Mucosa of rectum (tissue), 2 donors: ENCODE measurements around the gene DDX6.

ENCODE experiments used
- H3K27ac ChIP-seq, 2 donors: one replicate each; pipeline ENCODE4 v1.7.0; 2013; ENCODE audit warnings: inconsistent platforms in 2 of 2, low read depth in 2 of 2, low read length in 2 of 2
- H3K27me3 ChIP-seq, 2 donors: one replicate each; pipeline ENCODE4 v1.7.0; 2013; ENCODE audit warnings: low read length in 2 of 2; ENCODE audit not compliant: control insufficient read depth in 2 of 2, insufficient read depth in 2 of 2
- H3K36me3 ChIP-seq, 2 donors: one replicate each; pipeline ENCODE4 v1.7.0; 2013; ENCODE audit warnings: low read length in 2 of 2; ENCODE audit not compliant: control insufficient read depth in 2 of 2, insufficient read depth in 2 of 2
- H3K4me1 ChIP-seq, 2 donors: one replicate each; pipeline ENCODE4 v1.7.0; 2013; ENCODE audit warnings: low read length in 2 of 2, mild to moderate bottlenecking in 1 of 2; ENCODE audit not compliant: control insufficient read depth in 2 of 2, insufficient read depth in 2 of 2
- H3K4me3 ChIP-seq, 2 donors: one replicate each; pipeline ENCODE4 v1.7.0; 2013; ENCODE audit warnings: low read length in 2 of 2
- H3K9ac ChIP-seq, 2 donors: one replicate each; pipeline ENCODE4 v1.7.0; 2013; ENCODE audit warnings: low read length in 2 of 2, low read depth in 1 of 2, mild to moderate bottlenecking in 1 of 2
- H3K9me3 ChIP-seq, 2 donors: one replicate each; pipeline ENCODE4 v1.7.0; 2013; ENCODE audit warnings: low read length in 2 of 2; ENCODE audit not compliant: control insufficient read depth in 2 of 2
- donor health status: healthy.
- donor health status: Normal muscosa, but diverticular disease.

Gene DDX6

DNA sequence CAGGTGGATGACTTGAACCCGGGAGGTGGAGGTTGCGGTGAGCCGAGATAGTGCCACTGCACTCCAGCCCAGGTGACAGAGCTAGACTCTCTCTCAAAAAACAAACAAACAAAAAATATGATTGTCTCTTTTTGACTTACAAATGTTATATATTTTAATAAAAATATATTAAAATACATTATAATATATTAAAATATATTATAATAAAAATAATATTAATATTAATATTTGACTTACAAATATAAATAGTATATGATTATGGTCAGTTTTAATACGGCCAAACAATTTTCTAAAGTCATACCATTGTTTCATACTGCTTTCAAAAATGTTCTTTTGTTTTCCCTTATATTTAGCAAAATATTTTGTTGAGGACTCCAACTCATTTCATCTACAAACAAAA lies 27.2 kb upstream of the DDX6 start:
- Histone ChIP-seq H3K27ac (no peak overlapping the region), H3K36me3 (no peaks in the 10 kb centered on the region), H3K9ac (no peak overlapping the region), H3K27me3 (no peaks in the 10 kb centered on the region), H3K9me3 (no peaks in the 10 kb centered on the region), H3K4me1 (peaks cover 6 to 9% of the 10 kb centered on the region in 2 donors), H3K4me3 (no peak overlapping the region)

GRCh38 chr11:118813551-118813950 lies 22.6 kb upstream of the DDX6 start:
- no peaks in the 10 kb centered on the region for H3K27me3 ChIP-seq
- no peaks in the 10 kb centered on the region for H3K9me3 ChIP-seq
- no peak overlapping the region for H3K4me3 ChIP-seq
- no peak overlapping the region for H3K9ac ChIP-seq
- no peak overlapping the region for H3K27ac ChIP-seq
- H3K36me3 ChIP-seq = no peaks in the 10 kb centered on the region
- H3K4me1 ChIP-seq = no peaks in the 10 kb centered on the region

DNA sequence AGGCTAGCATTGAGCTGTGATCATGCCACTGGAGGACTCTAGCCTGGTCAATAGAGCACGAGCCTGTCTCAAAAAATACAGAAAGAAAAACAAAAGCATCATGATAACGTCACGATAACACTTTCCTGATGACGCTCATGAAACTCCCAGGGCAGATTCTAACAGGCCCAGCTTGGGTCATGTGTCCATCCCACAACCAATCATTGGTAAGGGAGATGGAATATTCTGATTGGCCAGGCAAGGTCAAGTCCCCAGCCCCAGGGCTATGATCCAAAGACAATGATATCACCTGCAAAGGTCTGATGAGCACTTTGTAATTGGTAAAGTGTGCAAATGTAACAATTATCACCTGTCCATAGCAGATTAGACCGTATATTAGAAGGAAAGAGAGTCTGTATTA lies 21.5 kb upstream of the DDX6 start:
- Histone ChIP-seq H3K27ac (no peak overlapping the region), H3K27me3 (no peaks in the 10 kb centered on the region), H3K36me3 (no peaks in the 10 kb centered on the region), H3K4me1 (no peaks in the 10 kb centered on the region), H3K9ac (no peak overlapping the region), H3K4me3 (no peak overlapping the region), H3K9me3 (no peaks in the 10 kb centered on the region)

DNA sequence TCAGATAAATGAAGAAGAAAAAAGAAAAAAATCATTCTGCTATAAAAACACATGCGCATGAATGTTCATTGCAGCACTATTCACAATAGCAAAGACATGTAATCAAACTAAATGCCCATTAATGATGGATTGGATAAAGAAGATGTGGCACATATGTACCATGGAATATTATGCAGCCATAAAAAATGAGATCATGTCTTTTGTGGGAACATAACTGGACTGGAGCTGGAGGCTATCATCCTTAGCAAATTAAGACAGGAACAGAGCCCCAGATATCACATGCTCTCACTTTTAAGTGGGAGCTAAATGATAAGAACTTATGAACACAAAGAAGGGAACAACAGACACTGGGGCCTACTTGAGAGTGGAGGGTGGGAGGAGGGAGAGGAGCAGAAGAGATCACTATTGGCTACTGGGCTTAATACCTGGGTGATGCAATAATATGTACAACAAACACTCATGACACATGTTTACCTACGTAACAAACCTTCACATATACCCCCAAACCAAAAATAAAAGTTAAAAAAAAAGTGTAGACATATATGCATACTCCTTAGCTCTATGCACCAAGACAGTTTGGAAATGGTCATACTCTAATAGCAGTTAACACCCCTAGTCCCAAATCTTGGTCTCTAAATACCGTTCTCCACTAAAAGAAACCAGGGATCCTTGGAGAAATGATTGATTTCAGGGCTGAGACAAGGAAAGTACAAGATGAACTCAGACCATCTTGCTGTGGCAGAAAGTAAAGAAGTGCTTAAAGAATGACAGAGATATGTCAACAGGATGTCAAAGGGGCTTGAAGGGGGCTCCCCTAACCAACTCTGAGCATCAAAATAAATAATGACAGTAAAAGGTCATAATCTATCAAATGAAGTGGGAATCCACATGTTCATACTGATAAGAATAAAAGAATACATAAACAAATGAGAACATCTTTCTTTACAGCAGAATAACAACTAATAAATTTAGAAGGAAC lies 17.1 kb upstream of the DDX6 start:
- Histone ChIP-seq H3K36me3 (no peaks in the 10 kb centered on the region), H3K27ac (no peak overlapping the region), H3K4me3 (no peak overlapping the region), H3K9me3 (no peaks in the 10 kb centered on the region), H3K27me3 (no peaks in the 10 kb centered on the region), H3K4me1 (no peaks in the 10 kb centered on the region), H3K9ac (no peak overlapping the region)

- H3K36me3 ChIP-seq = no peaks in the 10 kb centered on the region
- H3K27me3 ChIP-seq = no peaks in the 10 kb centered on the region
- H3K9me3 ChIP-seq = no peaks in the 10 kb centered on the region
- no peak overlapping the region for H3K4me3 ChIP-seq
- no peaks in the 10 kb centered on the region for H3K4me1 ChIP-seq
- no peak overlapping the region for H3K9ac ChIP-seq
- H3K27ac ChIP-seq = no peak overlapping the region
Observed at GRCh38 chr11:118806400-118806799, 15.4 kb upstream of the DDX6 start.

DNA sequence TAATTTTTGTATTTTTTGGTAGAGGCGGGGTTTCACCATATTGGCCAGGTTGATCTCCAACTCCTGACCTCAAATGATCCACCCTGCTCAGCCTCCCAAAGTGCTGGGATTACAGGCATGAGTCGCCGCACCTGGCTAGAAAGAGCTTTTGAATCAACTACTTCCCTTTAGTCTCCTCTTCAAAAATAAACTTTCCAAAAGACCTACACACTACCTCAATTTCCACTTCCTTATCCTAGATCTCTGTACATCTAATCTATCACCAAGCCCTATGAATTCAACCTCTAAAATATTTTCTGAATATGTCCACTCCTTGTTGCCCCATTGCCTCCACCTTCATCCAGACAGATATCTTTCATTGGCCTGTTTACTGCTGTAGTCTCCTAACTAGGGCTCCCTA lies 13.1 kb upstream of the DDX6 start:
- Histone ChIP-seq H3K36me3 (no peaks in the 10 kb centered on the region), H3K9me3 (no peaks in the 10 kb centered on the region), H3K4me3 (no peak overlapping the region), H3K27ac (no peak overlapping the region), H3K9ac (no peak overlapping the region), H3K4me1 (no peaks in the 10 kb centered on the region), H3K27me3 (no peaks in the 10 kb centered on the region)

DNA sequence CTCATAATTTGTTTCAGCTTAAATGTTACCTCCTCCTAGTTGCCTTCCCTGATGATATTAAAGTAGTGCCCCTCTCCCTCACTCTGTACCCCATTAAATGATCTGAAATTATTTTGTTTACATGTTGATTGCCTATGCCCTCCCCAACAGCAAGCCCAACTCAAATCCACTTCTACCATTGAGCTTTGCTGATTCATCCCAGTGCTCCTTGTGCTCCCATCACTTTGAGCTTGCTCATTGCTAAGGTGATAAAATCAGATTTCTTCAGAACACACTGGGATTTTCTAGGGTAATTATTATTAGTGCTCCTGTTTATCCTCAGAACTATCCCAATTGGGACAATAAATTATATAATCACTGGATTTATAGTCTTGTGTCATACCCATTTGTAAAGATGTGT lies 8.4 kb upstream of the DDX6 start:
- H3K36me3 ChIP-seq = no peaks in the 10 kb centered on the region
- H3K4me3 ChIP-seq = no peak overlapping the region
- H3K27ac ChIP-seq = no peak overlapping the region
- H3K9me3 ChIP-seq = no peaks in the 10 kb centered on the region
- H3K27me3 ChIP-seq = no peaks in the 10 kb centered on the region
- no peak overlapping the region for H3K9ac ChIP-seq
- no peaks in the 10 kb centered on the region for H3K4me1 ChIP-seq

- Histone ChIP-seq H3K36me3 (no peaks in the 10 kb centered on the region), H3K27me3 (no peaks in the 10 kb centered on the region), H3K9ac (no peak overlapping the region), H3K27ac (no peak overlapping the region), H3K4me3 (no peak overlapping the region), H3K9me3 (no peaks in the 10 kb centered on the region), H3K4me1 (peaks cover 0 to 4% of the 10 kb centered on the region in 2 donors)
Observed at GRCh38 chr11:118797510-118797909, 6.5 kb upstream of the DDX6 start.

DNA sequence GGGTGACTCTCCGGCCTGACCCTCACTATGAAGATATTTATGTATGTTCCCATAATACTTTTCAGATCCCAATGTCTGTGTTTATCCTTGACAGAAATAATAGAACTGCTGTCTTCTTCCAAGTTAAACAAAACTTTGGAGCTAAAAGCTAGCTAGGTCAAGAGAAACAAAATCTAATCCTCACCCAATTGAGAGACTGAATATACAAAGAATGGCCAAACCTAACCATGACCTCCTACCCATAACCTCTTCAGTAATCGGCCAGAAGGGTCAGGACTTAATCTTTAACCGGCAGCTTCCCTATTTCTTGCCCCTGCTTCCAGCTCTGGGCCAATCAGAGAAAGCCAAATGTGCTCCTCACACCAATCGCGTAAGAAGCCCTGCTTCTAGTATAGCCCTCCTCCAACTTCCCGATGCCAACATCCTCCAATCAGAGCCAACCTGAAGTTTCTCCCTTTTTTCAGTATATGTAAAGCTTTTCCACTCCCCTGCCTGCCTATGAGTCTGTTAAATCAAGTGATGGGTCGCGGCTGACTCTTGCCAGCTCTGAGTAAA lies 1.7 kb upstream of the DDX6 start:
- Histone ChIP-seq H3K4me1 (peaks cover 5 to 10% of the 10 kb centered on the region in 2 donors), H3K27ac (peak overlapping the region; percentile 99), H3K9ac (peak overlapping the region; percentile 95 to 99), H3K27me3 (no peaks in the 10 kb centered on the region), H3K36me3 (no peaks in the 10 kb centered on the region), H3K9me3 (no peaks in the 10 kb centered on the region), H3K4me3 (peak overlapping the region; percentile 82 to 94)

DNA sequence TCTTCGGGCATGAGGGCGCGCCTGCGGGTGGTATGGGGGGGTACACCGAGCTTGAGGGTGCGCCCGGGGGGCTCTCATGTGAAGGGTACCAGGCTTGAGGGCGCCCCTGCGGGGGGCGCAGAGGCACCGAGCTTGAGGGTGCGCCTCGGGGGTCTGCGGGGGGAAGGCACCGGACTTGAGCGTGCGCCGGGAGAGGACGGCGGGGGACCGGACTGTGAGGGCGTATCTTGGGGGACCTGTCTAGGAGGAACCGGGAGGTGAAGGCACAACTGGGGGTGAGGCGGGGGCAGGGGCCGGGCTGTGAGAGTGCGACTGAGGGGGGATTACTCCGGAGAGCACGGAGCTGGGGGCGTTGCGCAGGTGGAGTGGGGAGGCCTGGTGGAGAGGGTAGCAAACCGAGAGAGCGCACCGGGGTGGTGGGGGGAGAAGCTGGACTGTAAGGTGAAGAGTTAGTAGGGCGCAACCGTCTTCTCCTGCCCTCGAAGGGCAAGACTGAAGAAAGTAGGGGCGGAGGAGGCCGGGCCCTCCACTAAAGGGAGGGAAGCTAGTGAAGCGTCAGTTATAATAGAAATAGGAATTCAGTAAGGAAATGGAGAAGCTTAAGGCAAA lies 1.1 kb upstream of the DDX6 start:
- H3K4me1 ChIP-seq = peaks cover 5 to 10% of the 10 kb centered on the region in 2 donors
- peak overlapping the region; percentile 99 for H3K27ac ChIP-seq
- no peaks in the 10 kb centered on the region for H3K27me3 ChIP-seq
- peak overlapping the region; percentile 95 to 99 for H3K9ac ChIP-seq
- H3K36me3 ChIP-seq = no peaks in the 10 kb centered on the region
- no peaks in the 10 kb centered on the region for H3K9me3 ChIP-seq
- peak overlapping the region; percentile 82 to 94 for H3K4me3 ChIP-seq
